Liver (tissue), 9 donors: ENCODE measurements around the gene SREBF1. TPM values are rescaled to one million over a fixed set of nuclear protein-coding genes. Genes with fewer than 3 reads are reported as not detected.
A peak's percentile ranks its signal among the peaks of the same experiment; 100 is the strongest.

ENCODE experiments used
- DNase-seq: peaks from one replicate; pipeline ENCODE4 v3.0.0-alpha.2; 2017; ENCODE audit warnings: low spot score
- H3K27ac ChIP-seq, 2 donors: one replicate each; pipeline ENCODE4 v1.7.0; 2013; ENCODE audit warnings: inconsistent platforms in 2 of 2, low read length in 2 of 2, control low read depth in 1 of 2, low read depth in 1 of 2, mild to moderate bottlenecking in 1 of 2
- H3K27me3 ChIP-seq, 4 donors: one replicate each; pipeline versions ENCODE4 v1.6.1 to v1.7.0; 2013; ENCODE audit warnings: low read length in 3 of 4, inconsistent platforms in 1 of 4, mild to moderate bottlenecking in 1 of 4, moderate library complexity in 1 of 4; ENCODE audit not compliant: control insufficient read depth in 4 of 4, insufficient read depth in 4 of 4
- H3K36me3 ChIP-seq, 4 donors: one replicate each; pipeline versions ENCODE4 v1.6.1 to v1.7.0; 2013; ENCODE audit warnings: low read length in 3 of 4, mild to moderate bottlenecking in 3 of 4, low read depth in 1 of 4, moderate library complexity in 1 of 4; ENCODE audit not compliant: control insufficient read depth in 4 of 4, insufficient read depth in 3 of 4
- H3K4me1 ChIP-seq, 4 donors: one replicate each; pipeline versions ENCODE4 v1.6.1 to v1.7.0; 2013; ENCODE audit warnings: low read length in 3 of 4, mild to moderate bottlenecking in 3 of 4, moderate library complexity in 1 of 4; ENCODE audit not compliant: control insufficient read depth in 4 of 4, insufficient read depth in 4 of 4
- H3K4me3 ChIP-seq, 3 donors: one replicate each; pipeline versions ENCODE4 v1.6.1 to v1.7.0; 2013; ENCODE audit warnings: low read length in 3 of 3, control low read depth in 1 of 3, low read depth in 1 of 3, mild to moderate bottlenecking in 1 of 3
- H3K9ac ChIP-seq, 2 donors: one replicate each; pipeline ENCODE4 v1.7.0; 2013; ENCODE audit warnings: low read length in 2 of 2, mild to moderate bottlenecking in 2 of 2, moderate library complexity in 2 of 2, control low read depth in 1 of 2, low read depth in 1 of 2
- H3K9me3 ChIP-seq, 4 donors: one replicate each; pipeline versions ENCODE4 v1.6.1 to v1.7.0; 2013; ENCODE audit warnings: low read length in 3 of 4; ENCODE audit not compliant: control insufficient read depth in 4 of 4
- EGR1 ChIP-seq, 2 donors: IDR thresholded peaks; 2 replicates each; pipeline ENCODE4 v1.6.1; 2016 to 2018; ENCODE audit warnings: antibody characterized with exemption in 2 of 2, low read depth in 2 of 2
- FOXA1 ChIP-seq: IDR thresholded peaks from 2 replicates; pipeline ENCODE4 v1.6.1; 2016; ENCODE audit warnings: antibody characterized with exemption
- GABPA ChIP-seq, 2 donors: IDR thresholded peaks in 1 of 2; conservative IDR thresholded peaks in 1 of 2; 2 replicates each; pipeline ENCODE4 v1.6.1; 2016; ENCODE audit warnings: antibody characterized with exemption in 2 of 2, mild to moderate bottlenecking in 1 of 2, moderate library complexity in 1 of 2
- HNF4G ChIP-seq: IDR thresholded peaks from 2 replicates; pipeline ENCODE4 v1.6.1; 2016; ENCODE audit warnings: antibody characterized with exemption
- JUND ChIP-seq, 2 donors: IDR thresholded peaks; 2 replicates each; pipeline ENCODE4 v1.6.1; 2016; ENCODE audit warnings: antibody characterized with exemption in 2 of 2
- NR2F2 ChIP-seq: IDR thresholded peaks from 2 replicates; pipeline ENCODE4 v1.6.1; 2016; ENCODE audit warnings: antibody characterized with exemption
- RAD21 ChIP-seq, 2 donors: IDR thresholded peaks; 2 replicates each; pipeline ENCODE4 v1.6.1; 2016; ENCODE audit warnings: antibody characterized with exemption in 2 of 2, mild to moderate bottlenecking in 2 of 2
- RXRA ChIP-seq, 2 donors: IDR thresholded peaks; 2 replicates each; pipeline ENCODE4 v1.6.1; 2017 to 2018; ENCODE audit warnings: antibody characterized with exemption in 2 of 2, mild to moderate bottlenecking in 1 of 2
- SP1 ChIP-seq: IDR thresholded peaks from 2 replicates; pipeline ENCODE4 v1.6.1; 2018; ENCODE audit warnings: antibody characterized with exemption, mild to moderate bottlenecking
- TAF1 ChIP-seq: conservative IDR thresholded peaks from 2 replicates; pipeline ENCODE4 v1.6.1; 2016; ENCODE audit warnings: antibody characterized with exemption, mild to moderate bottlenecking
- YY1 ChIP-seq: IDR thresholded peaks from 2 replicates; pipeline ENCODE4 v1.6.1; 2016; ENCODE audit warnings: antibody characterized with exemption, mild to moderate bottlenecking
- WGBS: extraction: QIAGEN DNeasy Blood & Tissue Kit; methylation state at CpG from one replicate; pipeline ENCODE4 v1.1.7; 2013; 5-methylcytosine and 5-hydroxymethylcytosine counted together
- polyA plus RNA-seq, 2 donors: library from polyadenylated mRNA; stranded (reverse) in 1 of 2; unstranded in 1 of 2; fragments of 200-250 nt in 1 of 2; fragments of >200 nt in 1 of 2; fragmentation: Nextera tagmentation in 1 of 2; extraction: Ambion mirVana in 1 of 2; gene quantifications; one replicate each; pipeline versions ENCODE4 v1.2.1 to v1.2.3, GENCODE V29; 2013 to 2015
- total RNA-seq, 2 donors: library from RNA; depleted of rRNA; stranded (reverse); fragments of >200 nt; gene quantifications; one replicate each; pipeline ENCODE4 v1.2.3, GENCODE V29; 2014
- TF ChIP-seq, protein P1 (sequence below): fragments of 150-350 bp; IDR thresholded peaks from 2 replicates; pipeline ENCODE4 v1.5.1; 2017; ENCODE audit warnings: improper control_type of control experiment, low read depth, low read length; ENCODE audit not compliant: missing input control
- TF ChIP-seq, protein P2 (sequence below): IDR thresholded peaks from 2 replicates; pipeline ENCODE4 v1.6.1; 2016; ENCODE audit warnings: antibody characterized with exemption
- TF ChIP-seq, protein P3 (sequence below): IDR thresholded peaks from 2 replicates; pipeline ENCODE4 v1.6.1; 2016; ENCODE audit warnings: antibody characterized with exemption
- TF ChIP-seq, protein P4 (sequence below): IDR thresholded peaks from 2 replicates; pipeline ENCODE4 v1.6.1; 2016; ENCODE audit warnings: antibody characterized with exemption, mild to moderate bottlenecking
- donor health status: healthy.
- donor health status: healthy.
- donor health status: healthy.
- donor health status: healthy.
- donor health status: healthy.

SREBF1 gene
- total and polyA plus RNA-seq, 4 donors, result 66.8 to 133 (median 101) TPM

DNA sequence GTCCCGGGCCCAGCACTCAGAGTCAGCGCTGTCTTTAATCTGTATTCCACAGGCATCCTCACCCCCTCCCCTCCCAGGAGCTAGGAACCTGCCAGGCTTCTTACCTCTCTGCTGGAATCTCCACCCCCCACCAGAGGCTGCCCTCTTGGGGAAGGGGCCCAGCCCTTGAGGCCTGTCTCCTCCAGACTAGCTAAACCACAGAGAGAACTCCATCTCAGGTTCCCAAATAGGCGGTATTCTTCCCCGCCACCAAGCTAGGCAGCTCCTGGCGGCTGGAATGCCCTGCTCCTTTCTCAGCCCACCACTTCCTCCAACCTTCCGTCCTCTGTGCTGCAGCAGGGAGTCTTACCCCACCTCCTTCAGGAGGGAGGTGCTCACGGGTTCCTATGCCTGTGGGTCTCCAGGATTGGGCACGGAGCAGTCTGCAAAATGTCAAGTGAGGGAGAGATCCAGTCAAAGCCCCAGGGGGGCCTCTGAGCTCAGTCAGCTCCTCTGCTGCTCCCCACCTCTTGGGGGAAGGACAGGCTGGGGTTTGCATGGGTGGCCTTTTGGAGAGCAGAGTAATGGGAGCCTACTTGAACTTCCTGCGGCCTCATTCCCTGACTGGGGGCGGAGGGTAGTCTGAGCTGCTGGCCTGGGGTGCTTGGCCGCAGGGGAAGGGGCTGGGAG, 55.7 kb downstream of the SREBF1 start:
- Histone ChIP-seq H3K4me3 (no peak overlapping the region), H3K27me3 (no peaks in the 10 kb centered on the region), H3K36me3 (no peaks in the 10 kb centered on the region), H3K4me1 (peaks cover 20 to 42% (median 27%) of the 10 kb centered on the region in 4 donors), H3K9me3 (no peaks in the 10 kb centered on the region), H3K27ac (peak overlapping the region in 1 of 2 donors; percentile 64), H3K9ac (no peak overlapping the region)
- WGBS, result 74% methylated on average over 11 of the region's 11 CpGs
- DNase-seq, result no peak
- TF ChIP-seq, protein P1, sequence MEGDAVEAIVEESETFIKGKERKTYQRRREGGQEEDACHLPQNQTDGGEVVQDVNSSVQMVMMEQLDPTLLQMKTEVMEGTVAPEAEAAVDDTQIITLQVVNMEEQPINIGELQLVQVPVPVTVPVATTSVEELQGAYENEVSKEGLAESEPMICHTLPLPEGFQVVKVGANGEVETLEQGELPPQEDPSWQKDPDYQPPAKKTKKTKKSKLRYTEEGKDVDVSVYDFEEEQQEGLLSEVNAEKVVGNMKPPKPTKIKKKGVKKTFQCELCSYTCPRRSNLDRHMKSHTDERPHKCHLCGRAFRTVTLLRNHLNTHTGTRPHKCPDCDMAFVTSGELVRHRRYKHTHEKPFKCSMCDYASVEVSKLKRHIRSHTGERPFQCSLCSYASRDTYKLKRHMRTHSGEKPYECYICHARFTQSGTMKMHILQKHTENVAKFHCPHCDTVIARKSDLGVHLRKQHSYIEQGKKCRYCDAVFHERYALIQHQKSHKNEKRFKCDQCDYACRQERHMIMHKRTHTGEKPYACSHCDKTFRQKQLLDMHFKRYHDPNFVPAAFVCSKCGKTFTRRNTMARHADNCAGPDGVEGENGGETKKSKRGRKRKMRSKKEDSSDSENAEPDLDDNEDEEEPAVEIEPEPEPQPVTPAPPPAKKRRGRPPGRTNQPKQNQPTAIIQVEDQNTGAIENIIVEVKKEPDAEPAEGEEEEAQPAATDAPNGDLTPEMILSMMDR, result no peak
- TF ChIP-seq RAD21 (IDR thresholded peaks at IDR 0.05) (no peak), YY1 (no peak), FOXA1 (no peak), JUND (IDR thresholded peaks at IDR 0.05) (no peak), NR2F2 (no peak), TAF1 (no peak), RXRA (IDR thresholded peaks at IDR 0.05) (no peak), HNF4G (no peak), EGR1 (IDR thresholded peaks at IDR 0.05; ENCODE audit: low read depth in 2 of 2) (no peak)
- TF ChIP-seq, protein P2, sequence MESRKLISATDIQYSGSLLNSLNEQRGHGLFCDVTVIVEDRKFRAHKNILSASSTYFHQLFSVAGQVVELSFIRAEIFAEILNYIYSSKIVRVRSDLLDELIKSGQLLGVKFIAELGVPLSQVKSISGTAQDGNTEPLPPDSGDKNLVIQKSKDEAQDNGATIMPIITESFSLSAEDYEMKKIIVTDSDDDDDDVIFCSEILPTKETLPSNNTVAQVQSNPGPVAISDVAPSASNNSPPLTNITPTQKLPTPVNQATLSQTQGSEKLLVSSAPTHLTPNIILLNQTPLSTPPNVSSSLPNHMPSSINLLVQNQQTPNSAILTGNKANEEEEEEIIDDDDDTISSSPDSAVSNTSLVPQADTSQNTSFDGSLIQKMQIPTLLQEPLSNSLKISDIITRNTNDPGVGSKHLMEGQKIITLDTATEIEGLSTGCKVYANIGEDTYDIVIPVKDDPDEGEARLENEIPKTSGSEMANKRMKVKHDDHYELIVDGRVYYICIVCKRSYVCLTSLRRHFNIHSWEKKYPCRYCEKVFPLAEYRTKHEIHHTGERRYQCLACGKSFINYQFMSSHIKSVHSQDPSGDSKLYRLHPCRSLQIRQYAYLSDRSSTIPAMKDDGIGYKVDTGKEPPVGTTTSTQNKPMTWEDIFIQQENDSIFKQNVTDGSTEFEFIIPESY, result no peak
- TF ChIP-seq, protein P3, sequence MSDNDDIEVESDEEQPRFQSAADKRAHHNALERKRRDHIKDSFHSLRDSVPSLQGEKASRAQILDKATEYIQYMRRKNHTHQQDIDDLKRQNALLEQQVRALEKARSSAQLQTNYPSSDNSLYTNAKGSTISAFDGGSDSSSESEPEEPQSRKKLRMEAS, result no peak

DNA sequence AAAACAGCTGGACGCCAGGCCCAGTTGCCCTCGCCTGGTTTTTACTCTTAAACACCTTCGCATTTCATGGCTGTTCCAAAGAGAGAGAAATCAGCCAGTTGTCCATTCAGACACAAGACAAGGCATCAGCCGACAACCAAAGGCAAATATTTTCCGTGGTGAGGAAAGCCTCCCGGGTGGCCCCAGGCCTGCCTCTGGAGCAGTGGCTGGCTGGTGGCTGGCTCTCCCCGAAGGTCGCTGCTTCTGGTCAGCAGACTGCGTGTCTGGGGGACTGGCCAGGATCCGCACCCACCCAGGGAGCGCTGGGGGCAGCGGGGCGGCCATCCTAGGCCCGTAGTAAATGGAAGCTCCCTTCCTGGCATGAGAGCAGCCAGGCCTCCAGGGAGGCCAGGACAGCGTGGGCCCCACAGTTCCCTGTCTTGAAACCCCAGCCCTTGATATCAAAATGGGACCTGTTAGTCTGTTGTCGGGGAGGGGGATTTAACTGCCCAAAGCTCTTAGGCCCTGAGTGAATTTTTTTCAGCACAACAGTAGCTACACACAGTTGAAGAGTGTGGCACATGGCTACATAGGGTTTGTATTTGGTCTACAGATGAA, 57.7 kb downstream of the SREBF1 start:
- 83% methylated on average over 16 of the region's 16 CpGs for WGBS
- no peaks in the 10 kb centered on the region for H3K9me3 ChIP-seq
- DNase-seq, result no peak
- H3K27ac ChIP-seq, result peak overlapping the region; percentile 36 to 54
- H3K36me3 ChIP-seq, result no peaks in the 10 kb centered on the region
- H3K9ac ChIP-seq, result no peak overlapping the region
- TF ChIP-seq GABPA (IDR thresholded peaks at IDR 0.05 in 1 of 2, conservative IDR thresholded peaks at IDR 0.05 in 1 of 2) (no peak), RXRA (IDR thresholded peaks at IDR 0.05) (no peak), HNF4G (no peak), JUND (IDR thresholded peaks at IDR 0.05) (no peak), SP1 (no peak), RAD21 (IDR thresholded peaks at IDR 0.05) (no peak)
- TF ChIP-seq, protein P3, result no peak
- TF ChIP-seq, protein P4, sequence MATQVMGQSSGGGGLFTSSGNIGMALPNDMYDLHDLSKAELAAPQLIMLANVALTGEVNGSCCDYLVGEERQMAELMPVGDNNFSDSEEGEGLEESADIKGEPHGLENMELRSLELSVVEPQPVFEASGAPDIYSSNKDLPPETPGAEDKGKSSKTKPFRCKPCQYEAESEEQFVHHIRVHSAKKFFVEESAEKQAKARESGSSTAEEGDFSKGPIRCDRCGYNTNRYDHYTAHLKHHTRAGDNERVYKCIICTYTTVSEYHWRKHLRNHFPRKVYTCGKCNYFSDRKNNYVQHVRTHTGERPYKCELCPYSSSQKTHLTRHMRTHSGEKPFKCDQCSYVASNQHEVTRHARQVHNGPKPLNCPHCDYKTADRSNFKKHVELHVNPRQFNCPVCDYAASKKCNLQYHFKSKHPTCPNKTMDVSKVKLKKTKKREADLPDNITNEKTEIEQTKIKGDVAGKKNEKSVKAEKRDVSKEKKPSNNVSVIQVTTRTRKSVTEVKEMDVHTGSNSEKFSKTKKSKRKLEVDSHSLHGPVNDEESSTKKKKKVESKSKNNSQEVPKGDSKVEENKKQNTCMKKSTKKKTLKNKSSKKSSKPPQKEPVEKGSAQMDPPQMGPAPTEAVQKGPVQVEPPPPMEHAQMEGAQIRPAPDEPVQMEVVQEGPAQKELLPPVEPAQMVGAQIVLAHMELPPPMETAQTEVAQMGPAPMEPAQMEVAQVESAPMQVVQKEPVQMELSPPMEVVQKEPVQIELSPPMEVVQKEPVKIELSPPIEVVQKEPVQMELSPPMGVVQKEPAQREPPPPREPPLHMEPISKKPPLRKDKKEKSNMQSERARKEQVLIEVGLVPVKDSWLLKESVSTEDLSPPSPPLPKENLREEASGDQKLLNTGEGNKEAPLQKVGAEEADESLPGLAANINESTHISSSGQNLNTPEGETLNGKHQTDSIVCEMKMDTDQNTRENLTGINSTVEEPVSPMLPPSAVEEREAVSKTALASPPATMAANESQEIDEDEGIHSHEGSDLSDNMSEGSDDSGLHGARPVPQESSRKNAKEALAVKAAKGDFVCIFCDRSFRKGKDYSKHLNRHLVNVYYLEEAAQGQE, result no peak
- H3K4me1 ChIP-seq, result peaks cover 4 to 23% (median 11%) of the 10 kb centered on the region in 4 donors
- no peak overlapping the region for H3K4me3 ChIP-seq
- no peaks in the 10 kb centered on the region for H3K27me3 ChIP-seq
